Heart left ventricle (tissue), 16 donors: ENCODE data around the gene STRAP. TPM values are rescaled to one million over a fixed set of nuclear protein-coding genes. Genes with fewer than 3 reads are reported as not detected.

Experiments used
- ATAC-seq, 4 donors: fragments of 200-7000 bp; cut with Tn5 transposase; one replicate each; pipeline ENCODE4 v1.9.1; 2020 to 2022; ENCODE audit warnings: moderate library complexity in 4 of 4, mild to moderate bottlenecking in 3 of 4, moderate number of reproducible peaks in 1 of 4
- DNase-seq, 5 donors: peaks; one replicate each; pipeline ENCODE4 v3.0.0-alpha.2; 2020
- H3K27ac ChIP-seq, 12 donors: fragments of 200-600 bp; sonication (generic) in 4 of 12; one replicate each; pipeline versions ENCODE4 v1.5.0 to v1.8.0; 2016 to 2022; ENCODE audit warnings: mild to moderate bottlenecking in 2 of 12
- H3K27me3 ChIP-seq, 9 donors: fragments of 200-600 bp; sonication (generic) in 2 of 9; one replicate each; pipeline versions ENCODE4 v1.5.1 to v1.8.0; 2016 to 2022; ENCODE audit warnings: mild to moderate bottlenecking in 3 of 9
- H3K36me3 ChIP-seq, 9 donors: fragments of 200-600 bp; sonication (generic) in 2 of 9; one replicate each; pipeline versions ENCODE4 v1.5.0 to v1.8.0; 2018 to 2022; ENCODE audit warnings: mild to moderate bottlenecking in 2 of 9
- H3K4me1 ChIP-seq, 12 donors: fragments of 200-600 bp; sonication (generic) in 4 of 12; one replicate each; pipeline versions ENCODE4 v1.5.0 to v1.8.0; 2016 to 2022; ENCODE audit warnings: mild to moderate bottlenecking in 3 of 12
- H3K4me3 ChIP-seq, 12 donors: fragments of 200-600 bp; sonication (generic) in 4 of 12; one replicate each; pipeline versions ENCODE4 v1.5.0 to v1.8.0; 2017 to 2022; ENCODE audit warnings: mild to moderate bottlenecking in 9 of 12, moderate library complexity in 4 of 12
- H3K9me3 ChIP-seq, 12 donors: fragments of 200-600 bp; sonication (generic) in 4 of 12; one replicate each; pipeline versions ENCODE4 v1.5.0 to v1.8.0; 2016 to 2022; ENCODE audit warnings: mild to moderate bottlenecking in 1 of 12
- CTCF ChIP-seq, 12 donors: fragments of 200-600 bp; sonication (generic) in 4 of 12; IDR thresholded peaks; one replicate each; pipeline versions ENCODE4 v1.5.0 to v1.8.0; 2018 to 2022; ENCODE audit warnings: antibody characterized with exemption in 12 of 12, mild to moderate bottlenecking in 5 of 12
- POLR2A ChIP-seq, 2 donors: fragments of 450-650 bp; IDR thresholded peaks; one replicate each; pipeline ENCODE4 v1.6.1; 2017; ENCODE audit warnings: antibody characterized with exemption in 2 of 2, mild to moderate bottlenecking in 2 of 2, moderate library complexity in 2 of 2
- WGBS, 4 donors: extraction: QIAGEN DNeasy Blood & Tissue Kit in 2 of 4; methylation state at CpG; one replicate each; pipeline versions ENCODE4 v1.1.5 to v1.1.7; 2013 to 2018; 5-methylcytosine and 5-hydroxymethylcytosine counted together
- intact Hi-C, 10 donors: fragments of 100-400 bp; cut with DNase I; formaldehyde crosslinking; loops; one replicate each; pipeline versions ENCODE4 v1.11.1 to v1.14.2; 2022
- polyA plus RNA-seq, 2 donors: library from polyadenylated mRNA; stranded (reverse); fragments of 200-250 nt; gene quantifications; one replicate each; pipeline ENCODE4 v1.2.3, GENCODE V29; 2013
- total RNA-seq, 9 donors: library from RNA; depleted of rRNA in 2 of 9; stranded (reverse); fragments of >200 nt in 2 of 9; fragmentation: NEBNext Ultra II Directional in 3 of 9; extraction: Animal tissue kit (Norgen Biotek cat#: 25700) in 3 of 9; gene quantifications; one replicate each; pipeline versions ENCODE4 v1.1.0 to v1.2.4, GENCODE V29; 2016 to 2023
- donor health status: ischemic (EF 13 %, LVEDD 7.1; RV severe dilation, severe dysfunction).
- donor health status: healthy with polysubstance abuse.
- donor health status: DM: no; HTN: yes; CAD: no.
- donor health status: DM: no; HTN: no; CAD: no.
- donor health status: ischemic (EF 25% LVEDD 6.9; RV normal size, moderate dysfunction).
- donor health status: ischemic (EF 25% LVEDD 5.7; RV mildly dilated, moderate dysfunction).
- donor health status: healthy.
- donor health status: DM: yes; HTN: yes; CAD: no.
- donor health status: ischemic (EF 35%, LVEDD 5.7; RV mildly dilated, moderate dysfunction).
- donor health status: nonischemic (EF 11% LVEDD 7.7; RV severe dilation, severe dysfunction).
- donor health status: DM: yes; HTN: yes; CAD: no.
- donor health status: PGD.
- donor health status: ischemic (EF 29% LVEDD 5.4; RV normal size, mild dysfunction).
- donor health status: nonischemic (EF 23%, LVEDD 6.1; RV moderate dilation, normal function).

STRAP gene
- total and polyA plus RNA-seq, 11 donors: 61.6 to 237 (median 118) TPM

DNA sequence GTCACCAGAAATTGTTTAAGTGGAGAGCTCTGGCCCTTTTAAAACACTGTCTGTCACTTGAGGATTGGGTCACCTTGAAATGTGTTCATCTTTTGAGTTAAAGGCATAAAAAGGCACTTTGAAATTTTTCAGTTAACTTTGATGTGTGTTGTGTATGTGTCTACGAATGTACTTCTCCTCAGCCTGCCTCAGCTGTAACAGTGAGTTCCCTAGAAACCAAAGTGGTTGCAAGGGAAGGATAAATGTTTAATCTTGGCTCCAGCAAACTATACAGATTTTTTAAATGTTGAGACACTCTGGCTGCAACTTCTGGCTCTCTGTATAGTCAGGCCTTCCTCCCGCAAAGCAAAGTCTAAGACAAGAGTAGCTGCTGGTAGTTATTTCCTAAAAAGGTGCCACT lies 37.2 kb downstream of the STRAP start:
- Histone ChIP-seq H3K36me3 (peaks cover 0 to 5% (median 0%) of the 10 kb centered on the region in 9 donors), H3K4me1 (peaks cover 0 to 8% (median 0%) of the 10 kb centered on the region in 12 donors), H3K27me3 (no peaks in the 10 kb centered on the region), H3K9me3 (no peaks in the 10 kb centered on the region), H3K27ac (peak overlapping the region in 1 of 12 donors; percentile 70), H3K4me3 (no peak overlapping the region)
- no peak for DNase-seq
- TF ChIP-seq CTCF (IDR thresholded peaks at IDR 0.05) (no peak), POLR2A (IDR thresholded peaks at IDR 0.05) (no peak)
- WGBS, 4 donors: 83 to 89% (median 85%) methylated on average over 2 of the region's 2 CpGs
- intact Hi-C loops: no loop called here
- no peak for ATAC-seq

DNA sequence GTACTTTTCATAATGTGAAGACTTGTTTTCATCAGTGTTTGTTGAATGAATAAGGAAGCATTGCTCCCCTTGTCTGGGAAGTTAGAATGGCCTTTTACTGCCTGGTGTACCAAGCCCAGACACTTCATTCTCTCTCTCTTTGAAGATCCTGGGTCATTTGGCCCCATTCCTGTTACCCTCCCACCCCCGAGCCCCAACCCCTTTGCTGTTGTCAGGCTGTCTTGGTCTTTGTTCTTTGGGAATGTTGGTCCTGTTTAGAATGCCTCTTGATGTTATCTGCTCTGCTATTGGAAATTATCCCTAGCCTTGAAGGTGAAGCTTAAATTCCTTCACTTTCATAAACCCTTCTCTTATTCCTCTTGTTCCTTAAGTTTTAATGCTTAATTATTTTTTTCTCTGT lies 42.8 kb downstream of the STRAP start:
- Histone ChIP-seq H3K27ac (no peak overlapping the region), H3K4me1 (peaks cover 0 to 17% (median 8%) of the 10 kb centered on the region in 12 donors), H3K36me3 (no peaks in the 10 kb centered on the region), H3K4me3 (no peak overlapping the region), H3K9me3 (no peaks in the 10 kb centered on the region), H3K27me3 (no peaks in the 10 kb centered on the region)
- 89 to 98% (median 95%) methylated on average over 1 of the region's 1 CpG for WGBS, 4 donors
- TF ChIP-seq POLR2A (IDR thresholded peaks at IDR 0.05): no peak
- no peak for TF ChIP-seq CTCF (IDR thresholded peaks at IDR 0.05)
- no peak for DNase-seq
- no peak for ATAC-seq
- intact Hi-C loops: no loop called here

DNA sequence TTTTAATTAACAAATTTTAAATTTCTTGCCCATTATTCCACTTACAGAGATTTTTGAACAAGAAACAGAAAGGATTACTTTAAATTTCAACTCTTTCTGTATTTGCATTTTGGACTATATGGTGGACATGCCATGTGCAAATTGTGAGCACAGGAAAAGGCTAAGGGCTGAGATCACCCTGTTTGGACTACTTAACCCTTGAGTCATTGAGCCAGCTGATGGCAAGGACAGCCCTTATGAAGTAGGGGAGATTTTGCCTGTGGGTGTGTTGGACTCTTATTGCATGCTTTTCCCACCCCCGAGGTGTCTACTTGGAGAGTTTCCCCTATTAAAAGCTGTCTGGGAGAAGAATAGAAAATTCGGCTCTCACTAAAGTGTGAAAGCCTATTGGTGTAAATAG lies 46.2 kb downstream of the STRAP start:
- peak in 2 of 4 donors; percentile 39 to 87 for ATAC-seq
- no peak for DNase-seq
- Histone ChIP-seq H3K27ac (no peak overlapping the region), H3K36me3 (no peaks in the 10 kb centered on the region), H3K4me3 (no peak overlapping the region), H3K9me3 (no peaks in the 10 kb centered on the region), H3K27me3 (no peaks in the 10 kb centered on the region), H3K4me1 (peaks cover 0 to 17% (median 8%) of the 10 kb centered on the region in 12 donors)
- WGBS, 4 donors: 34 to 77% (median 60%) methylated on average over 2 of the region's 2 CpGs
- TF ChIP-seq POLR2A (IDR thresholded peaks at IDR 0.05) (no peak), CTCF (IDR thresholded peaks at IDR 0.05) (no peak)
- intact Hi-C loops: no loop called here

- intact Hi-C loops: no loop called here
- peak; percentile 76 to 89 (median 84) for ATAC-seq
- Histone ChIP-seq H3K36me3 (no peaks in the 10 kb centered on the region), H3K27me3 (no peaks in the 10 kb centered on the region), H3K4me3 (no peak overlapping the region), H3K9me3 (no peaks in the 10 kb centered on the region), H3K27ac (no peak overlapping the region), H3K4me1 (peaks cover 0 to 17% (median 8%) of the 10 kb centered on the region in 12 donors)
- no peak for TF ChIP-seq POLR2A (IDR thresholded peaks at IDR 0.05)
- no peak for TF ChIP-seq CTCF (IDR thresholded peaks at IDR 0.05)
- WGBS, 4 donors: 49 to 60% (median 54%) methylated on average over 10 of the region's 10 CpGs
- DNase-seq: peak; percentile 33 to 56 (median 47)
These were observed 46.8 kb downstream of the STRAP start for GRCh38 chr12:15928870-15929571.
